ENCODE results near the gene ACSS1. TPM values are rescaled to one million over a fixed set of nuclear protein-coding genes. Genes with fewer than 3 reads are reported as not detected.

Gene ACSS1
- total RNA-seq, 2 donors from 2014 or later = 73.8 to 83.8 TPM

DNA sequence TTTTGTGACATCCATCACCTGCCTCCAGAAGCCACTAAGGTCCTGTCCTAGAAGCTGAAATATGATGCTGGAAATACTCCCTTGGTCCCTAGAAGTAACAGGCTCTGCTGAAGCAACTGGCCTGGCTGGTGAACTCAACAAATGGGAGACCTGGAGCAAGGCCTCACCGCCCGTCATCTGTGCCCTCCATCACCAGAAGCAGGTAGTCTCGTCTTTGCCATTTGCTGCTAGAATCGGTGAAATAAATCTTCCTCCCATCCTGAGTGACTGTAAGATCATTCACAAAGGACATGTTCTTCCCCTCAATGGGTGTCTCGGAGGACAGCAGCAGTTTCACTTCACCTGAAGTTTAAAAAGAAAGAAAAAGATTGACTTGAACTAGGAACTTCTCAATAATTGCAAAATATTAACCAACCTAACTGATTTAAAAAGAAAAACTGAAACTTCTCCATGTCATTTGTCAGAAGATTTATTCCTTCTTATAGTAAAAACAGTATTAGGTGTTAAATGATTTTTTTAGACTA, 87.8 kb downstream of the ACSS1 start:
- no peak overlapping the region for H3K27ac ChIP-seq
- no peak overlapping the region for H3K4me3 ChIP-seq
- TF ChIP-seq, protein P1, sequence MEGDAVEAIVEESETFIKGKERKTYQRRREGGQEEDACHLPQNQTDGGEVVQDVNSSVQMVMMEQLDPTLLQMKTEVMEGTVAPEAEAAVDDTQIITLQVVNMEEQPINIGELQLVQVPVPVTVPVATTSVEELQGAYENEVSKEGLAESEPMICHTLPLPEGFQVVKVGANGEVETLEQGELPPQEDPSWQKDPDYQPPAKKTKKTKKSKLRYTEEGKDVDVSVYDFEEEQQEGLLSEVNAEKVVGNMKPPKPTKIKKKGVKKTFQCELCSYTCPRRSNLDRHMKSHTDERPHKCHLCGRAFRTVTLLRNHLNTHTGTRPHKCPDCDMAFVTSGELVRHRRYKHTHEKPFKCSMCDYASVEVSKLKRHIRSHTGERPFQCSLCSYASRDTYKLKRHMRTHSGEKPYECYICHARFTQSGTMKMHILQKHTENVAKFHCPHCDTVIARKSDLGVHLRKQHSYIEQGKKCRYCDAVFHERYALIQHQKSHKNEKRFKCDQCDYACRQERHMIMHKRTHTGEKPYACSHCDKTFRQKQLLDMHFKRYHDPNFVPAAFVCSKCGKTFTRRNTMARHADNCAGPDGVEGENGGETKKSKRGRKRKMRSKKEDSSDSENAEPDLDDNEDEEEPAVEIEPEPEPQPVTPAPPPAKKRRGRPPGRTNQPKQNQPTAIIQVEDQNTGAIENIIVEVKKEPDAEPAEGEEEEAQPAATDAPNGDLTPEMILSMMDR (IDR thresholded peaks at IDR 0.05) = no peak
- H3K4me1 ChIP-seq = no peaks in the 10 kb centered on the region
- ATAC-seq (no peak), DNase-seq (no peak)
- intact Hi-C loops (cut with DNase I) = no loop called here
- no peaks in the 10 kb centered on the region for H3K9me3 ChIP-seq
- H3K36me3 ChIP-seq (replicated peaks in 1 of 2; ENCODE audit: insufficient read depth in 1 of 2, low read depth in 2 of 2) = peaks cover 0 to 32% of the 10 kb centered on the region in 2 donors
- 81 to 97% methylated on average over 5 of the region's 5 CpGs for WGBS, 2 donors
- H3K27me3 ChIP-seq = no peaks in the 10 kb centered on the region

GRCh38 chr20:24969186-24970029, 88.5 kb downstream of the ACSS1 start:
- Histone ChIP-seq H3K9me3 (no peaks in the 10 kb centered on the region), H3K27ac (no peak overlapping the region), H3K36me3 (replicated peaks in 1 of 2; ENCODE audit: insufficient read depth in 1 of 2, low read depth in 2 of 2) (peaks cover 0 to 32% of the 10 kb centered on the region in 2 donors), H3K27me3 (no peaks in the 10 kb centered on the region), H3K4me1 (no peaks in the 10 kb centered on the region), H3K4me3 (no peak overlapping the region)
- WGBS, 2 donors = 91 to 94% methylated on average over 19 of the region's 19 CpGs
- intact Hi-C loops (cut with DNase I) = no loop called here
- TF ChIP-seq, protein P1 (IDR thresholded peaks at IDR 0.05) = no peak
- TF ChIP-seq POLR2A (IDR thresholded peaks at IDR 0.05) = no peak
- DNase-seq = no peak
- ATAC-seq = no peak

- intact Hi-C loops (cut with DNase I) = no loop called here
Measured at GRCh38 chr20:24968278-24968800, 89.6 kb downstream of the ACSS1 start.

GRCh38 chr20:24966317-24967012, 91.5 kb downstream of the ACSS1 start:
- ATAC-seq (no peak), DNase-seq (no peak)
- H3K27me3 ChIP-seq = no peaks in the 10 kb centered on the region
- H3K4me1 ChIP-seq = no peaks in the 10 kb centered on the region
- WGBS, 2 donors = 90% methylated on average over 15 of the region's 15 CpGs
- TF ChIP-seq POLR2A (IDR thresholded peaks at IDR 0.05) = no peak
- TF ChIP-seq, protein P1 (IDR thresholded peaks at IDR 0.05) = no peak
- no peak overlapping the region for H3K4me3 ChIP-seq
- no peaks in the 10 kb centered on the region for H3K9me3 ChIP-seq
- H3K36me3 ChIP-seq (replicated peaks in 1 of 2; ENCODE audit: insufficient read depth in 1 of 2, low read depth in 2 of 2) = peaks cover 0 to 28% of the 10 kb centered on the region in 2 donors
- H3K27ac ChIP-seq = no peak overlapping the region
- intact Hi-C loops (cut with DNase I) = no loop called here

More at GRCh38 chr20:24968278-24968800, 89.6 kb downstream of the ACSS1 start:
- H3K4me3 ChIP-seq = no peak overlapping the region
- H3K27ac ChIP-seq = no peak overlapping the region
- H3K4me1 ChIP-seq = no peaks in the 10 kb centered on the region
- no peak for ATAC-seq
- no peaks in the 10 kb centered on the region for H3K27me3 ChIP-seq
- no peak for DNase-seq
- 80 to 82% methylated on average over 5 of the region's 5 CpGs for WGBS, 2 donors
- H3K9me3 ChIP-seq = no peaks in the 10 kb centered on the region
- TF ChIP-seq POLR2A (IDR thresholded peaks at IDR 0.05) = no peak
- TF ChIP-seq, protein P1 (IDR thresholded peaks at IDR 0.05) = no peak
- H3K36me3 ChIP-seq (replicated peaks in 1 of 2; ENCODE audit: insufficient read depth in 1 of 2, low read depth in 2 of 2) = peaks cover 0 to 38% of the 10 kb centered on the region in 2 donors

All from body of pancreas (tissue), 4 donors.